Activated CD8-positive, alpha-beta memory T cell treated with anti-CD3 and anti-CD28 coated beads, Interleukin-2, amount 10 ng/mL, durations not matched to agents 7 days and 5 days (primary cell): ENCODE measurements around the gene IGF2BP3. TPM values are rescaled to one million over a fixed set of nuclear protein-coding genes. Genes with fewer than 3 reads are reported as not detected.

Experiments used
- ATAC-seq: fragments of 150-1000 bp; cut with Tn5 transposase; one replicate; pipeline ENCODE4 v1.10.0; 2021; ENCODE audit warnings: moderate library complexity
- CTCF ChIA-PET: fragments of 350-600 bp; sonication (Branson Sonifier 250); formaldehyde crosslinking; loops from one replicate; lab custom pipeline; 2021; ENCODE audit warnings: antibody characterized with exemption; lab: Charles Lee
- DNase-seq: peaks from one replicate; pipeline ENCODE4 v3.0.0-alpha.2; 2020
- H3K27ac Mint-ChIP-seq: one replicate; pipeline ENCODE4 v1.8.0; 2021; ENCODE audit warnings: mild to moderate bottlenecking, mixed read lengths
- H3K27me3 Mint-ChIP-seq: one replicate; pipeline ENCODE4 v1.8.0; 2021; ENCODE audit warnings: mixed read lengths
- H3K36me3 Mint-ChIP-seq: one replicate; pipeline ENCODE4 v1.8.0; 2021; ENCODE audit warnings: mild to moderate bottlenecking, mixed read lengths
- H3K4me1 Mint-ChIP-seq: one replicate; pipeline ENCODE4 v1.8.0; 2021; ENCODE audit warnings: mixed read lengths
- H3K4me3 Mint-ChIP-seq: one replicate; pipeline ENCODE4 v1.8.0; 2021; ENCODE audit warnings: mild to moderate bottlenecking, moderate library complexity, mixed read lengths
- H3K9me3 Mint-ChIP-seq: one replicate; pipeline ENCODE4 v1.8.0; 2022; ENCODE audit warnings: low read depth, mixed read lengths
- total RNA-seq, 2 experiments: library from RNA; stranded (reverse); gene quantifications; one replicate each; pipeline ENCODE4 v1.2.3, GENCODE V29; 2021

IGF2BP3 gene
- total RNA-seq, 2 experiments from 2014 or later = 0.84 to 1.3 TPM

DNA sequence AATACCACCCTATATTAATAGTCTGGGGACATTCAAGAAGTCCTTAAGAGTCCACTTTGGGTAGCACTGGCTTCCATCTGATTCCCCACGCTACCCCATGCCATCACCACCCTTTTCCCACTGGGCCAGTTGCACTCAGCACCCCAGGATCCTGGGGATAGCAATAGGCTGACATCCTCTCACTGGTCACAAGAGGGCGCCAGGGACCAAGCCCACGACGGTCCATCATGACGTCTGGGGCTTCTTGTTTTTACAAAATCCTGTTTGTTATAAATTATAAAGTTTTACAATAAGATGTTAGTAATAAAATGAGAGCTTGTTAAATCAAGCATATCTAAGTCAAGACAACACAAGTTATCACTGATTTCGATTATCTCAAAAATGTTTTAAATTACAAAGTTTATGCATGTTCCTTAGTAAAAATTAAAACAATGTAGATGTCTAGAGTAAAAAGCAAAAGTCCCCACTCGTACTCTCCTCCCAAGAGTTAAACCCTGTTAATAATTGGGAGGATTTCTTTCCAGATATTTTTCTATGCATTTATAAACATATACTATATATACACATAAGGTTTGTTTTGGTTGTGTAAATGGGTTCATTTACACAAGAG is 208.3 kb downstream of the IGF2BP3 start:
- CTCF ChIA-PET = interaction anchor here (0.7 to 11.0 kb wide), 8 partner anchors 8 to 205 kb away, joined by 3 to 124 read pairs (median 4); no protein-coding TSS in a partner anchor
- DNase-seq = peak; percentile 74
- H3K9me3 Mint-ChIP-seq = no peaks in the 10 kb centered on the region
- H3K4me1 Mint-ChIP-seq = peaks cover 6% of the 10 kb centered on the region
- H3K27me3 Mint-ChIP-seq = peaks cover 22% of the 10 kb centered on the region
- H3K4me3 Mint-ChIP-seq = no peak overlapping the region
- no peak overlapping the region for H3K27ac Mint-ChIP-seq
- peak; percentile 95 for ATAC-seq
- H3K36me3 Mint-ChIP-seq = no peaks in the 10 kb centered on the region

- no peak overlapping the region for H3K4me3 Mint-ChIP-seq
- no peaks in the 10 kb centered on the region for H3K9me3 Mint-ChIP-seq
- DNase-seq = no peak
- peaks cover 6% of the 10 kb centered on the region for H3K4me1 Mint-ChIP-seq
- H3K36me3 Mint-ChIP-seq = no peaks in the 10 kb centered on the region
- H3K27ac Mint-ChIP-seq = no peak overlapping the region
- no peak for ATAC-seq
- peaks cover 33% of the 10 kb centered on the region for H3K27me3 Mint-ChIP-seq
- CTCF ChIA-PET = interaction anchor here (1.3 to 11.0 kb wide), 2 partner anchors 13 to 128 kb away, joined by 3 to 124 read pairs; no protein-coding TSS in a partner anchor
These were observed 209.9 kb downstream of the IGF2BP3 start for GRCh38 chr7:23260371-23260770.

Other genes with a start within 250 kb of the IGF2BP3 start
- under 1 TPM; 0.41 to 0.82 TPM for gene GPNMB, start 223.7 kb downstream of the IGF2BP3 start, total RNA-seq
- 10 to 100 TPM; 51.3 to 59.5 TPM for gene MALSU1, start 171.2 kb downstream of the IGF2BP3 start, total RNA-seq
- 100 to 1,000 TPM; 108 to 113 TPM for gene TRA2A, start 61.5 kb upstream of the IGF2BP3 start, total RNA-seq
- 1 to 10 TPM; 8.0 to 8.1 TPM for gene CCDC126, start 126.9 kb upstream of the IGF2BP3 start, total RNA-seq
- gene FAM221A, start 209.7 kb upstream of the IGF2BP3 start, total RNA-seq = 1 to 10 TPM; 5.6 to 6.1 TPM
- under 1 TPM in 1 of 2 experiments, not detected in 1; 0.07 TPM for gene STK31, start 239.7 kb upstream of the IGF2BP3 start, total RNA-seq